C4-2B (cell line): ENCODE measurements around the gene MOB3A.

Experiments
- CTCF ChIP-seq: fragments of 450-650 bp; conservative IDR thresholded peaks from 2 replicates; pipeline ENCODE4 v1.5.1; 2017; ENCODE audit warnings: mild to moderate bottlenecking
- ZFX ChIP-seq: fragments of 450-650 bp; IDR thresholded peaks from 2 replicates; pipeline ENCODE4 v1.6.1; 2017

DNA sequence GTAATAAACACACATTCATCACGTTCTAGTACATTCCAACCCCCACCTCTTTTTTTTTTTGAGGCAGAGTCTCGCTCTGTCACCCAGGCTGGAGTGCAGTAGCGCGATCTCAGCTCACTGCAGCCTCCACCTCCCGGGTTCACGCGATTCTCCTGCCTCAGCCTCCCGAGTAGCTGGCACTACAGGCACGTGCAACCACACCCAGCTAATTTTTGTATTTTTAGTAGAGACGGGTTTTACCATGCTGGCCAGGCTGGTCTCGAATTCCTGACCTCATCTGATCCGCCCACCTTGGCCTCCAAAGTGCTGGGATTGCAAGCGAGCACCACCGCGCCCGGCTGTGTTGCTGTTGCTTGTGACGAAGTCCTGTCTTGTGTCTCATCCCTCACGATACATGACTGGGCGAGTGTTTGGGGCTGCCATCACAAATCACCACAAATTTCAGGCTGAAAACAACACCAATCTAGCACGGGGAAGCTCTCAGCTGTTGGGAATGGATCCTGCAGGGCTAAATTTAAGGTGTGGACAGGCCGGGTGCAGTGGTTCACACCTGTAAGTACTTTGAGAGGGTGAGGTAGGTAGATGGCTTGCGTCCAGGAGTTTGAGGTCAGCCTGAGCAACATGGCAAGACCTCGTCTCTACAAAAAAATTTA lies 15.7 kb downstream of the MOB3A start:
- TF ChIP-seq CTCF (no peak), ZFX (no peak)
